GM18868 (cell line): Measurements from ENCODE around the gene BTRC.

Experiments used
- ATAC-seq: cut with Tn5 transposase; IDR thresholded peaks from one replicate; pipeline ENCODE4 v1.9.1; 2021; ENCODE audit warnings: mild to moderate bottlenecking, moderate library complexity; ENCODE audit not compliant: unreplicated experiment

The BTRC gene

DNA sequence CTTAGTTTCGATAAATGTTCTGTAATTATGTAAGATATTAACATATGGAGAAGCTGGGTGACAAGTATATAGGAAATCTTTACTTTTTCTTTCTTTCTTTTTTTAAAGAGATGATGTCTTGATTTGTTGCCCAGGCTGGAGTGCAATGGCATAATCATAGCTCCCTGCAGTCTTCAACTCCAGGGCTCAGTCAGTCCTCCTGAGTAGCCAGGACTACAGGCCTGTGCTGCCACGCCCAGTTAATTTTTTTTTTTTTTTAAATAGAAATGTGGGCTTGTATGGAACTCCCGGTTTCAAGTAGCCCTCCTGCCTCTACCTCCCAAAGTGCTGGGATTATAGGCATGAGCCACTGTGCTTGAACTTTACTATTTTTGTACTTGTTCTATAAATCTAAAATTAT, 122.4 kb downstream of the BTRC start:
- no peak for ATAC-seq

DNA sequence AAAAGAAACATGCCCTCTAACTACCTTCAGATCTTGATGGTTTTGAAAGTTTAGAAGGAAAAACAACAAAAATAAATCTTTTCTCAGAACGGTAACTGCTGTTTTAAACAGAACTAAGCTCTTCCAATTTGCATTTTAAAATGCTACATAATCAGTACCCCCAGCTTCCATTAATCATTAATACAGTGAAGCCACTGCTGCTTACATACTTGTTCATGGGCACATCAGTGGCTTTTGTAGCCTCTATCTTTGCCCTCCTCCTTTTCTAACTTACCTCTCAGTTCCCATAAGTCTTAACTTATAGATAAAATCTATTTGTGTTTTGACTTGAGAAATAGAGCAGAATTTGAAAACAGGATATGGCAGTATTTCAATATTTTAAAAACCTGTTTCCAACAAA, 125.0 kb downstream of the BTRC start:
- no peak for ATAC-seq

- no peak for ATAC-seq
These were observed 127.3 kb downstream of the BTRC start for GRCh38 chr10:101481256-101481655.

GRCh38 chr10:101482568-101482967, 128.6 kb downstream of the BTRC start:
- no peak for ATAC-seq

GRCh38 chr10:101484175-101484745, 130.3 kb downstream of the BTRC start:
- no peak for ATAC-seq

GRCh38 chr10:101485207-101485606, 131.2 kb downstream of the BTRC start:
- ATAC-seq, result no peak

DNA sequence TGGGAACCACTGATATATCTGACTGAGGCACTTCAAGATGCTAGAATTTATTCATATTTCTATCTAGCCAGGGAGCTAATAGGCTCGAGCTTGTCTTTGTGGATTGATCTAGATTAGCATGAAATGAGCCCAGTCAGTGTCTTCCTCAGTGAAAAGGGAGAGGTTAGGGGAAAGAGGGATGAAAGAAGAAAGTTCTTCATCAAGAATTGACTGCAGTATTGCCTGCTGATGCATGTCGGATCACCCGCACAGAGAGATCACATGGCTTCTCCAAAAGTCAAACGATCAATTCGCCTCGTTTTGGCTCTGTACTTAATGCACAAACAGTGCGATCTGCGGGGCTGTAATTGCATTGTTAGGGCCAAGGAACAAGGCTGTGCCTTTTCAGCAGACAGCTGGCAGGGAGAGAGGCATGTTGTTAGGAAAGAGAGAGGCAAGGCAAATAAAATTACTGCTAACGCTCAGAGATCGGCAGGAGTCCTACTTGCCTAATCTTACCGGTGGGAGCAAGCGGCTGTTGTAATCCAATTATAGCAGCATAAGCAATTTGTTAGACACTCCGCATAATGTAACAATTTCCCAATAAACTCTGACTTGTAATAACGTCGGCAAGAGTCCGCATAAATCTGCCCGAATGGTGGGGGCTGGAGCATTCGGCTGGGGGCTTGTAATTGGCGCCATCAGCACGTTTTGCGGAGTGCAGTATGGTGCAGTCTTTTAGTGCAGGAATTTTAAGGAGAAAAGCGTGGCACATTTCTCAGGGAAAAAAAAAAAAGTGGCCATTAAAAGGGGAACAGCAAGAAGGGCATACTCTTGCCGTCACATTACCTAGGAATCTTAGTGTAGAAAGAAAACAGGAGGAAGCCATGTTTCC, 132.0 kb downstream of the BTRC start:
- ATAC-seq, result no peak

- ATAC-seq, result no peak
These were observed 133.4 kb downstream of the BTRC start for GRCh38 chr10:101487399-101487798.

- ATAC-seq, result no peak
These were observed 135.4 kb downstream of the BTRC start for GRCh38 chr10:101489355-101489754.

DNA sequence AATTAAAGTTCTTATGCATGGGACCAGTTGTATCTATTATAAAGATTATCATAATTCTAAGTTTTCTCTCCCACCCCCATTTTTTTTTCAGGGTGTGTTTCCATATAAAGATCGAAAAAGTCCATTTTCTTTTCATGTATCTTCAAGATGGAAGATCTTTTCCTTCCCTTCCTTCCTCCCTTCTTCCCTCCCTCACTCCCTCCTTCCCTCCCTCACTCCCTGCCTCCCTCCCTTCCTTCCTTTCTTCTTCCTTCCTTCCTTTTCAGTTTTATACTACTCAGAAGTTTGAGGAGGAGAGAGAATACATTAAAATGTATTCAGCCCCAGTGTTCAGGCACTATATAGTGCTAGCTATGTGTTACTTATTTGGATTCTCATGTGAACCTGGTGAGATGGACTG, 136.1 kb downstream of the BTRC start:
- ATAC-seq, result no peak

DNA sequence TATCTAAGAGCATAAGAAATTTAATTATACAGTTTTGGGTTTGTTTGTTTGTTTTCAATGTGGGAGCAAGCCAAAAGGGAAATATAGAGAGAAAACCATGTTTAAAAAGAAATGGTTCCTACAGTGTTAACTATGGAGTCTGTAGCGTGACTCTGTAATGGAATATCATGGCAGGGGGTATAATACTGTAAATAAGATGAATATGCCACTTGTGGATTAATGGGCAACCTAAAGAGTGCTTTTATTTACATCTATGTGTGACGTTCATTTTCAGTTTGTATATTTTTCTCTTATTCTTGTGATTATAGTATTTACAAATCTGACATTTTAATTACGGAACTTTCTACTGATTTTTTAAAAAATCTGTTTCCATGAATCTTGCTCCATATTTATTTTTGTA, 138.2 kb downstream of the BTRC start:
- ATAC-seq, result no peak

GRCh38 chr10:101492814-101493213, 138.8 kb downstream of the BTRC start:
- no peak for ATAC-seq

- ATAC-seq, result no peak
These were observed 139.3 kb downstream of the BTRC start for GRCh38 chr10:101493249-101493648.

DNA sequence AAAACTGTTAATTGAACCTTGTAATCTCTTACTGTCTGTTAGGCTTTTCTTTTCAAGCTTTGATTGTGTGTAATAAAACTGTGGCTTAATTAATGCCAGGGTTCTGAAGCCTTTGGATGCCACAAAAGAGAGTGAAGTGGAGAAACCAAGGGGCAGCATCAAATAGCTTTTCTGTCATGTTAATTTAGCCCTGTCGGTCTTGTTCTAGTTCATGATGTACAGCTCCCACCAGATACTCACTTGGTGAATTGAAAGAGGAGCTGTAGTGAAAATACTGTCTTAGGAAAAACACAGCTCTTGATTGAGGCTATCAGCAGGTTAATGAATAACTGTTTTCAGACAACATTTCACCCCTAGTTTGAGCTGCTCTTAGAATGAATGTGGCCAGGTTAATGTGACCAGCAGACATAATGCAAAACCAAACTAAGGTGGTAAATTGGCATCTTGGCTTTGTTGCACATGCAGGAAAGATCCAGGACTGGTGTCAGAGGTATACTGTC, 139.9 kb downstream of the BTRC start:
- no peak for ATAC-seq

GRCh38 chr10:101494650-101495049, 140.7 kb downstream of the BTRC start:
- no peak for ATAC-seq

DNA sequence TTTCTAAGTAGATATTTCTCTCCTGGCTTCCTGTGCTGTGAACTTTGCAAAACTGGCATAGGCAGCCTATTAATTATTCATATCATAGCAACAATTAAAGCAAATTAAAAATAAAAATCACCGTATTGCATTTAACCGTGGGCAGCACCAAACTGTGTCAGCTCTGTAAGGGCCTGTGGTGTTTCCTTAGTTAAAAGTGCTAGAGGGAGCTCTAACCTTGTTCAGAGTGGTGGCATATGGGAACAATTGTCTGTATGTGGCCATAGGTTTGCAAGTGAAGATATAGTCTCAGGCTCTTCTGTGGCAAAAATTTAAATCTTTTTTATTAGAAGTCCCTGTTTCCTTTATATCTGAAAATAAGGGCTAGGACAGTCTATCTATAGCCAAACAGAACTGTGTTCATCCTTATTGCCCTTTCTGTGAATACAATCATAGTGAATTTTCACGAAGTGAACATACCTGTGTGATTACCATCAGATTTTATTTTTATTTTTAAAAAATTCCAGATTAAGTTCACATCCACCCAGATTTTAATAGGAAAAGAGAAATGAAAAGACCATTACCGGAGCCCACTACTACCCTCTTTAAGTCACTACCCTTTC, 141.5 kb downstream of the BTRC start:
- no peak for ATAC-seq

- no peak for ATAC-seq
These were observed 150.5 kb downstream of the BTRC start for GRCh38 chr10:101504438-101504837.

- no peak for ATAC-seq
These were observed 153.1 kb downstream of the BTRC start for GRCh38 chr10:101506829-101507661.

DNA sequence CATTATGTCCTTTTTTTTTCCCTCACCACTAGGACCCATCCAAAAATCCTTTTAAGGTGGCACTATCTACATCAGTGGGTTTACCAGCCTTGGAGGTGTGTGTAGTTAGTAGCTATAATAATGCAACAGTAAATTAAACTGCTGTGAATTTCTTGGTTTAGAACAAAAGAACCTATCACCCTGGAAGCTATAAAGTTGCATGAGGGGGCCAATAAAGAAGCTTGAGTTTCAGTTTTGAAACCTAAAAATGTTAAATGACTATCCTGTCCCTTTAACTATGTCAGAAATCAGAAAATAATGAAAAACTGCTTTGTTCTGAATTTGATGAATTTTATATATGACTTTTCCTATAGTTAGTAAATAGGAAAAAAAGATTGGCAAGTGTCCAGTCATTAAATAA, 153.9 kb downstream of the BTRC start:
- ATAC-seq, result no peak

DNA sequence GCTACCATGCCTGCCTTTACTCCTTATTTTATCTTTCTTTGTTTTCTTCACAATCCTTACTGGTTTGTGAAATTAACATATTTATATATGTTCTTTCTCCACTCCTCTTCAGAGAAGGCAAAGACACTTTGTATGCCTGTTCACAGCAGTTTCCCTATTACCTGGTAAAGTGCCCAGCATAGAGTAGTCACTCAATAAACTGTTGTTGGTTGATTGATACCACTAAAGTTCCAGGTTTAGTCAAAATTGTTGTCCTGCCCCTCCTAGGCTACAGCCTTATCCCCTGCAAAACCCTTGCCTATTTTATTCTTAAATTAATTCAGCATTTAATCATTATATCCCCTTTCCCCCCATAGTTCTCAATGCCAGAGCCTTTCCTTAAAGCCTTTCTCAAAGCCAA, 158.0 kb downstream of the BTRC start:
- ATAC-seq, result no peak

GRCh38 chr10:101512738-101513137, 158.8 kb downstream of the BTRC start:
- ATAC-seq, result no peak
